ENCODE measurements around the gene CRTAP. TPM values are rescaled to one million over a fixed set of nuclear protein-coding genes. Genes with fewer than 3 reads are reported as not detected.
A peak's percentile ranks its signal among the peaks of the same experiment; 100 is the strongest.

CRTAP gene
- total RNA-seq, 1 experiment from 2014 or later: 174 TPM

- H3K9me3 ChIP-seq (ENCODE audit: low read length): no peaks in the 10 kb centered on the region
- H3K36me3 ChIP-seq (ENCODE audit: low read depth, low read length): peaks cover 7% of the 10 kb centered on the region; the same call in 1 of the 2 replicates
- no peaks in the 10 kb centered on the region for H3K9me2 ChIP-seq (replicated peaks; ENCODE audit: low read length)
- H3K4me2 ChIP-seq (ENCODE audit: low read length): no peak overlapping the region
- ChIA-PET POLR2A (ENCODE audit: unreplicated experiment) (no interaction called here), CTCF (no interaction called here)
- H3K79me2 ChIP-seq (ENCODE audit: low read length): no peaks in the 10 kb centered on the region
- 0 out of 2 replicates have a peak, but pooled peaks cover 4% of the 10 kb centered on the region for H3K4me1 ChIP-seq (ENCODE audit: insufficient read depth, low read length)
- BruUV-seq (replicated peaks): no TSS peak
- TF ChIP-seq CTCF (conservative IDR thresholded peaks at IDR 0.05; ENCODE audit: low read depth, low read length) (no peak), EZH2phosphoT487 (IDR thresholded peaks at IDR 0.05; ENCODE audit: borderline replicate concordance, low read length) (no peak), EZH2 (IDR thresholded peaks at IDR 0.05; ENCODE audit: low read length, unreplicated experiment) (no peak)
- H3K27ac ChIP-seq (ENCODE audit: low read length): no peak overlapping the region
- no peak overlapping the region for H3K9ac ChIP-seq (ENCODE audit: low read length)
- no peaks in the 10 kb centered on the region for H3F3A ChIP-seq (ENCODE audit: low read length, unreplicated experiment)
- H2AFZ ChIP-seq (ENCODE audit: low read length): no peak overlapping the region
- ATAC-seq (no peak), DNase-seq (no peak)
- H3K27me3 ChIP-seq (ENCODE audit: low read length): no peaks in the 10 kb centered on the region
- no peaks in the 10 kb centered on the region for H4K20me1 ChIP-seq (ENCODE audit: low read length)
- intact Hi-C loops (cut with micrococcal nuclease): loop anchor here (2.0 to 5.0 kb wide), 2 partner anchors 49 to 340 kb away; no protein-coding TSS in a partner anchor
- H3K4me3 ChIP-seq (ENCODE audit: low read length): no peak overlapping the region
These were observed 41.9 kb upstream of the CRTAP start for GRCh38 chr3:33071946-33072345.

- intact Hi-C loops (cut with micrococcal nuclease): loop anchor here (1.0 to 5.0 kb wide), 2 partner anchors 127 to 342 kb away; no protein-coding TSS in a partner anchor
- Histone ChIP-seq H3K36me3 (ENCODE audit: low read depth, low read length) (no peaks in the 10 kb centered on the region), H3K9ac (ENCODE audit: low read length) (no peak overlapping the region), H3K9me3 (ENCODE audit: low read length) (no peaks in the 10 kb centered on the region), H3K27ac (ENCODE audit: low read length) (no peak overlapping the region), H2AFZ (ENCODE audit: low read length) (no peak overlapping the region), H3K4me1 (ENCODE audit: insufficient read depth, low read length) (no peaks in the 10 kb centered on the region), H3K27me3 (ENCODE audit: low read length) (no peaks in the 10 kb centered on the region), H4K20me1 (ENCODE audit: low read length) (no peaks in the 10 kb centered on the region), H3K79me2 (ENCODE audit: low read length) (no peaks in the 10 kb centered on the region), H3K9me2 (replicated peaks; ENCODE audit: low read length) (no peaks in the 10 kb centered on the region), H3K4me2 (ENCODE audit: low read length) (no peak overlapping the region), H3F3A (ENCODE audit: low read length, unreplicated experiment) (no peaks in the 10 kb centered on the region), H3K4me3 (ENCODE audit: low read length) (no peak overlapping the region)
- ChIA-PET POLR2A (ENCODE audit: unreplicated experiment) (interaction anchor here (0.5 kb wide), 1 partner anchor 53 kb away, joined by 7 read pairs; no protein-coding TSS in a partner anchor), CTCF (interaction anchor here (0.6 to 0.7 kb wide), 8 partner anchors 15 to 304 kb away, joined by 3 to 15 read pairs (median 4); no protein-coding TSS in a partner anchor)
- ATAC-seq: peak; percentile 88
- peak; percentile 97 for TF ChIP-seq CTCF (conservative IDR thresholded peaks at IDR 0.05; ENCODE audit: low read depth, low read length)
- no peak for TF ChIP-seq EZH2phosphoT487 (IDR thresholded peaks at IDR 0.05; ENCODE audit: borderline replicate concordance, low read length)
- DNase-seq: peak; percentile 84
- BruUV-seq (replicated peaks): no TSS peak
These were observed 39.4 kb upstream of the CRTAP start for GRCh38 chr3:33074217-33075067.

- no peak overlapping the region for H3K4me3 ChIP-seq (ENCODE audit: low read length)
- peaks cover 6% of the 10 kb centered on the region; the same call in 1 of the 2 replicates for H3K79me2 ChIP-seq (ENCODE audit: low read length)
- H3K4me1 ChIP-seq (ENCODE audit: insufficient read depth, low read length): no peaks in the 10 kb centered on the region
- no peaks in the 10 kb centered on the region for H4K20me1 ChIP-seq (ENCODE audit: low read length)
- H3K27ac ChIP-seq (ENCODE audit: low read length): no peak overlapping the region
- ChIA-PET POLR2A (ENCODE audit: unreplicated experiment) (no interaction called here), CTCF (interaction anchor here (0.6 kb wide), 1 partner anchor 173 kb away, joined by 6 read pairs; no protein-coding TSS in a partner anchor)
- H2AFZ ChIP-seq (ENCODE audit: low read length): no peak overlapping the region
- TF ChIP-seq CTCF (conservative IDR thresholded peaks at IDR 0.05; ENCODE audit: low read depth, low read length) (no peak), EZH2phosphoT487 (IDR thresholded peaks at IDR 0.05; ENCODE audit: borderline replicate concordance, low read length) (no peak), EZH2 (IDR thresholded peaks at IDR 0.05; ENCODE audit: low read length, unreplicated experiment) (no peak)
- H3K36me3 ChIP-seq (ENCODE audit: low read depth, low read length): no peaks in the 10 kb centered on the region
- BruUV-seq (replicated peaks): no TSS peak
- H3K9me3 ChIP-seq (ENCODE audit: low read length): no peaks in the 10 kb centered on the region
- DNase-seq: no peak
- no peaks in the 10 kb centered on the region for H3F3A ChIP-seq (ENCODE audit: low read length, unreplicated experiment)
- ATAC-seq: no peak
- no peak overlapping the region for H3K4me2 ChIP-seq (ENCODE audit: low read length)
- no peaks in the 10 kb centered on the region for H3K27me3 ChIP-seq (ENCODE audit: low read length)
- intact Hi-C loops (cut with micrococcal nuclease): no loop called here
- H3K9ac ChIP-seq (ENCODE audit: low read length): no peak overlapping the region
- H3K9me2 ChIP-seq (replicated peaks; ENCODE audit: low read length): no peaks in the 10 kb centered on the region
These were observed 37.8 kb upstream of the CRTAP start for GRCh38 chr3:33075995-33076394.
